H7 (cell line): ENCODE measurements around the gene ADTRP. TPM values are rescaled to one million over a fixed set of nuclear protein-coding genes. Genes with fewer than 3 reads are reported as not detected.
"Not testable (repeated sequence)": the region's sequence is repeated elsewhere in the genome, so short reads cannot be mapped to it uniquely, and the experiment has no call there.

ENCODE experiments used
- DNase-seq: peaks from one replicate; pipeline ENCODE4 v3.0.0; 2012
- H3K27me3 ChIP-seq: 2 replicates; pipeline ENCODE4 v1.6.0; 2011; ENCODE audit warnings: mild to moderate bottlenecking, low read length; ENCODE audit not compliant: control insufficient read depth, insufficient read depth
- H3K36me3 ChIP-seq: replicated peaks from 2 replicates; pipeline ENCODE4 v1.5.1; 2011; ENCODE audit warnings: low read length; ENCODE audit not compliant: control insufficient read depth, insufficient read depth
- H3K4me3 ChIP-seq: 2 replicates; pipeline ENCODE4 v1.5.1; 2011; ENCODE audit warnings: low read depth, mild to moderate bottlenecking, control low read depth, low read length, moderate library complexity; ENCODE audit not compliant: insufficient read depth
- total RNA-seq: library from RNA; depleted of rRNA; stranded (reverse); fragments of >200 nt; shearing (Covaris generic); gene quantifications from 2 replicates; pipeline ENCODE4 v1.2.3, GENCODE V29; 2014; rRNA removed

Gene ADTRP
- total RNA-seq, 1 experiment from 2014 or later, result 0.21 TPM

DNA sequence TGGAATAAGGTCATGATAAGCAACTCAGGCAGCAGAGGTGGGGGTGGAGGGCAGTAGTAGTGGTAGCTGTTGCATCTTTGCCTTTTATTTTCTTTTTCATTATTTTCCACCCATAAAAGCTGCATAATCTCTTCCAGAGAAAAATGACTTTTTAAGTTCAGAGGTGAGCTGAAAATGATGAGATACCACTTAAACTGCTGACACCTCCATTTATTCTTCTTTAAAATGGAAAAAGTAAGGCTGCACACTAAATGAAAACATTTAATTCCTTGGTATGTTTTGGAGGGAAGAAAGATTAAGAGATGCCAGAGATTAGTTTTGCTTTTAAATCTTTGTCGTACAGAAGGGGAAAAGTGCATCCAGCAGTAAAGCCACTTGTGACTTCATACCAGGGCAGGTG is 97.2 kb downstream of the ADTRP start:
- no peaks in the 10 kb centered on the region for H3K27me3 ChIP-seq
- H3K36me3 ChIP-seq, result no peaks in the 10 kb centered on the region
- no peak for DNase-seq
- H3K4me3 ChIP-seq, result no peak overlapping the region

DNA sequence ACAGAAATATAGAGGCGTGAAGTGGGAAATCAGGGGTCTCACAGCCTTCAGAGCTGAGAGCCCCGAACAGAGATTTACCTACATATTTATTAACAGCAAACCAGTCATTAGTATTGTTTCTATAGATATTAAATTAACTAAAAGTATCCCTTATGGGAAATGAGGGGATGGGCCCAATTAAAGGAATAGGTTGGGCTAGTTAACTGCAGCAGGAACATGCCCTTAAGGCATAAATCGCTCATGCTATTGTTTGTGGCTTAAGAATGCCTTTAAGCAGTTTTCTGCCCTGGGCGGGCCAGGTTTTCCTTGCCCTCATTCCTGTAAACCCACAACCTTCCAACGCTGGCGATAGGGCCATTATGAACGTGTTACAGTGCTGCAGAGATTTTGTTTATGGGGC is 98.1 kb downstream of the ADTRP start:
- not testable (repeated sequence) for DNase-seq, H3K36me3 ChIP-seq, H3K27me3 ChIP-seq, H3K4me3 ChIP-seq

DNA sequence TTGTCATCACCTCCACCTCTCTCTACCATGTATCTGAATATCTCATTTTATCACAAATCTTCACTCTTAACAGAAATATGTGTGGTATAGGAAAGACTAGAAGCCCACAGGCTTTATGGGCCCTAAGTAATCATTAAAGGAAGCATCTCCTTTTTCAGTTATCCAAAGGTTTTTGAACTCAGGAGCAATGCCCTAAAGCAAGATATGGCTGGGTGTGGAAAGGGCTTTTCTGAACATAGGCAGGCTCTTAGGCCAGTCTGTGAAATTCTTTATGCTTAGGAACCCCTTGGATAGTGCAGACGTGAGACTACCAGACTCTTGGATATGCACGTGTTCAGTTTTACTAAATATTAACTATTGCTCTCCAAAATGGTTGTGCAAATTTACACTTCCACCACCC is 99.5 kb downstream of the ADTRP start:
- no peak for DNase-seq
- no peaks in the 10 kb centered on the region for H3K27me3 ChIP-seq
- no peaks in the 10 kb centered on the region for H3K36me3 ChIP-seq
- no peak overlapping the region for H3K4me3 ChIP-seq

DNA sequence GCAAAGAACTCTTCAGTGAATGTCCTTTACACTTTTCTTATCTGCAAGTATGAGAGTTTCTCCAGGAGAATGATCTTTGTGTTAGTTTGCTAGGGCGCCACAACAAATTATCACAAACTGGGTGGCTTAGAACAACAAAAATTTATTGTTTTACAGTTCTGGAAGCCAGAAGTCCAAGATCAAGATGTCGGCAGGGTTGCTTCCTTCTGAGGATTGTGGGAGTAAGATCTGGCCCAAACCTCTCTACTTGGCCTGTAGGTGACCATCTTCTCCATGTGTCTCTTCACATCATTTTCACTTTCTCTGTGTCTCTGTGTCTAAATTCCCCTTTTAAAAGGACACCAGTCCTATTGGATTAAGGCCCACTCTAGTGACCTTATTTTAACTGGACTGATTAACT is 103.0 kb downstream of the ADTRP start:
- Histone ChIP-seq H3K27me3 (no peaks in the 10 kb centered on the region), H3K4me3 (no peak overlapping the region), H3K36me3 (no peaks in the 10 kb centered on the region)
- no peak for DNase-seq

DNA sequence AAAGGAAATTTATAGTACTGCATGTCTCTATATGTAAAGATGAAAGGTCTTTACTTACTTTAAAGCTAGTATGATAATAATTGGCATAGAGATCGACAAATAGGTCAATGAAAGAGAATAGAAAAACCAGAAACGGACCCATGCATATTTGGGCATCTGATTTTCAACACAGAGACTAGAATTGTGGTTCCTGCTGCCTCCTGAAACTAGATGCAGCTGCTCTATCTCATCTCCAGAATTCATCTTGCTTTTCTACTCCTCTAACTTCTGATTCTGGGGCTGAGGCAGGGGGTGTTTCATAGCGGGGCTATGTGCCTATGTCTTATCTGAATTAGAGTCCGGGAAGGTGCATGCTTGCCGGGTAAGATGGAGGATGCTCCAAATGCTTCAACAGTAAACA is 105.9 kb downstream of the ADTRP start:
- H3K27me3 ChIP-seq, result no peaks in the 10 kb centered on the region
- H3K4me3 ChIP-seq, result no peak overlapping the region
- H3K36me3 ChIP-seq, result no peaks in the 10 kb centered on the region
- DNase-seq, result no peak

DNA sequence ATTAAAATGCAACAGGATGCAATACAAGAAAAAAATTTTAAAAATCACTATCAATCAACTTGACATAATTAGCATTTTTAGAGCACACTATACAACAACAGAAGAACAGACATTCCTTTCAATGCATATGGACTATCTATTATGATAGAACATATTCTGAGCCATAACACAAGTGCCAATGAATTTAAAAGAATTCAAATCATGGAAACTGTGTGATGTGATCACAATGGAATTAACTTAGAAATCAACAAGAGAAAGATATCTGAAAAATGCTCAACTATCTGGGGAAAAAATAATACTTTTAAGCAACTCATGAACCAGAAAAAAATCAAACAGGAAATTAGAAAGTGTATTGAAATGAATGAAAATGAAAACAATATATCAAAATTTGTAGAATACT is 106.3 kb downstream of the ADTRP start:
- no peak for DNase-seq
- no peaks in the 10 kb centered on the region for H3K27me3 ChIP-seq
- H3K4me3 ChIP-seq, result no peak overlapping the region
- H3K36me3 ChIP-seq, result no peaks in the 10 kb centered on the region

DNA sequence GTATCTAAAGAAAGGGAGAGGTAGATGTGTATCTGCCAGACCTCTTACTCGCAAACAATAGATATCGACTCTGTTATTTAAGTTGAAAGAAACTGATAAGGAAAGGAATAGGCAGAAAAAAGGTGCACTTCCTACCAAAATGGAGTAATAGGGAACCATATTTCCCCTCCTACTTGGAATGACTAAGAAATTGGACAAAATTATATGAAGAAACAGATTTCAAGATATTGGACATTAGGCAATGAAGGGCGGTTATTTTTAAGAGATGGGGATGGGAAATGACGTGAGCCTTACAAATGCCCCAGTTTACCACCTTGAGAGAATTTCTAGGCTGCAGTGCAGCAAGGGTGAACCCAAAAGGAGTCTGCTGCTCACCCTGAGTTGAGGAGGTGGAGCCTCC is 108.9 kb downstream of the ADTRP start:
- Histone ChIP-seq H3K4me3 (no peak overlapping the region), H3K27me3 (no peaks in the 10 kb centered on the region), H3K36me3 (no peaks in the 10 kb centered on the region)
- DNase-seq, result no peak

DNA sequence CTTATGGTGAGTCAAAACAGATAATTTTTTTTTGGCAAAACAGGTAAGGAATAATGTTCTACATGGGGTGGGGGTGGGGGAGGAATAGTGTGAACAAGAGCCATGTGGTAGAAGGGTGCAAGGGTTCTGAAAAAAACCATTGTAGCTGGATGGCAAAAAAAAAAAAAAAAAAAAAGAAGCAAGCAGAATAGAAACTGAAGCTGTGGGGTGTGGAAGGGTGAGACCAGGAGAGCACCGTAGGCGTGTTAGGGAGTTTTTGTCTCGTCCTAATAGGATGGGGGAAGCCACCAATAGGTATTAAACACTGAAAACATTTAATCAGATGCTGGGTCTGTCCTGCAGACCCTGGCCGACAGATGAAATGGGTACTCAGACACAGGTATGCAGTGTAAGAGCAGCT is 110.1 kb downstream of the ADTRP start:
- no peak for DNase-seq
- no peak overlapping the region for H3K4me3 ChIP-seq
- no peaks in the 10 kb centered on the region for H3K27me3 ChIP-seq
- no peaks in the 10 kb centered on the region for H3K36me3 ChIP-seq

DNA sequence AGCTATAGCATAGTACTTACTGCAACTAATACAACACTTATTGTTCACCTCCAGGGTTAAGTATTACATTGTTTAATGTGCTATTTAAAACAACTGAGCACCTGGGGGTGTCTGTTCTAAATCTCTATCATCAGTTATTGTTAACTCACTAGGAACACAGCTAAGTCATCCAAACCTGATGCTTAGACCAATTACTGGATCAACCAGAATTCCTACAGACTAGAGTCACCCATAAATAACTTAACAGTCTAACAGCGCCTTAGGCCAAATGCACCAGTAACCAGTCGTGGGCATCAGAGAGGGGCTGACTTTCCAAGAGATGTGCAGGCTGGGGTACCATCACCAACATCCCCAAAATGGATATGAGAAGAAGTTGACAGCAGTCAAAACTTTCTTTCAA is 110.7 kb downstream of the ADTRP start:
- Histone ChIP-seq H3K36me3 (no peaks in the 10 kb centered on the region), H3K4me3 (no peak overlapping the region), H3K27me3 (no peaks in the 10 kb centered on the region)
- no peak for DNase-seq

DNA sequence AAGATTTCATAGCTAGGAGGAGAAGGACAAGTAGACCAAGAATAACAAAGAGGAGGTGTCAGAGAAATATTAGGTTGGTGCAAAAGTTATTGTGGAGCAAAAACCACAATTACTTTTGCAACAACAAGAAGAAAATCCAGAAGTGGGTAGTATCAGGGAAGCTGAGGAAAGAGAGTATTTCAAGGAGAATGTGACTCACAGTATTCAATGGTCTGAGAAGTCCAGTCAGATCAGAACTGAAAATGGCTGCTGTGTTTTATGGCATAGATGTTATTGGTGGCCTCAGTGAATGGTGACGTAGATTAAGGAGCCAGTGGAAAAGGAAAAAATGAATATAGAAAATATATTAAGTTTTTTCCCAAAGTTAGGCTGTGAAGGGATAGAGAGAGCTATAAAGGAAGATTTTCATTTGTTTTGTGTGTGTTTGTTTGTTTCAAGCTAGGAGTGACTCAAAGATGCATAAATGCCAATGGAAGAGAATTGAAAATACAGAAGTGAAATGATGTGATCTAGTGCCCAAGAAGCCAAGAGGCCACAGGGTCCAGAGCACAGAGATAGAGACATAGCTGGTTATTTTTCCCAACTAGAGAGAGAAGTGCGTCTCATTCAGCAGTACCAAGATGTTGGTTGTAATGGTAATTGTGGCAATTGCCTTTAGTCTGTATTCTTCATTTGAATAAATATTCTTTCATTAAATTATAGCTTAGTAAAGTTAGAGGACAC is 112.8 kb downstream of the ADTRP start:
- Histone ChIP-seq H3K36me3 (no peaks in the 10 kb centered on the region), H3K27me3 (no peaks in the 10 kb centered on the region), H3K4me3 (no peak overlapping the region)
- DNase-seq, result no peak

Other genes with a start within 250 kb of the ADTRP start
- 1.5 and 3.1 TPM in 2 replicates for gene TMEM170B, start 241.1 kb downstream of the ADTRP start, total RNA-seq
- 13.3 and 16.0 TPM in 2 replicates for gene HIVEP1, start 233.5 kb upstream of the ADTRP start, total RNA-seq